ENCODE results near the gene VAC14. TPM values are rescaled to one million over a fixed set of nuclear protein-coding genes. Genes with fewer than 3 reads are reported as not detected.
"Not testable (repeated sequence)": the region's sequence is repeated elsewhere in the genome, so short reads cannot be mapped to it uniquely, and the experiment has no call there.

Gene VAC14
- total RNA-seq: 10 to 100 TPM; 40.3 to 44.9 TPM

- POLR2A ChIA-PET: interaction anchor here (0.5 to 1.0 kb wide), 3 partner anchors 21 to 920 kb away, joined by 4 to 7 read pairs (median 5); no protein-coding TSS in a partner anchor
- CTCF ChIA-PET: interaction anchor here (0.7 to 1.2 kb wide), 2 partner anchors 11 to 557 kb away, joined by 3 read pairs; no protein-coding TSS in a partner anchor
Measured at GRCh38 chr16:70800781-70801480, at the start of gene VAC14. TSS of gene VAC14 (minus strand) at chr16:70801158. CDS start at chr16:70800900, 258 bp downstream.

DNA sequence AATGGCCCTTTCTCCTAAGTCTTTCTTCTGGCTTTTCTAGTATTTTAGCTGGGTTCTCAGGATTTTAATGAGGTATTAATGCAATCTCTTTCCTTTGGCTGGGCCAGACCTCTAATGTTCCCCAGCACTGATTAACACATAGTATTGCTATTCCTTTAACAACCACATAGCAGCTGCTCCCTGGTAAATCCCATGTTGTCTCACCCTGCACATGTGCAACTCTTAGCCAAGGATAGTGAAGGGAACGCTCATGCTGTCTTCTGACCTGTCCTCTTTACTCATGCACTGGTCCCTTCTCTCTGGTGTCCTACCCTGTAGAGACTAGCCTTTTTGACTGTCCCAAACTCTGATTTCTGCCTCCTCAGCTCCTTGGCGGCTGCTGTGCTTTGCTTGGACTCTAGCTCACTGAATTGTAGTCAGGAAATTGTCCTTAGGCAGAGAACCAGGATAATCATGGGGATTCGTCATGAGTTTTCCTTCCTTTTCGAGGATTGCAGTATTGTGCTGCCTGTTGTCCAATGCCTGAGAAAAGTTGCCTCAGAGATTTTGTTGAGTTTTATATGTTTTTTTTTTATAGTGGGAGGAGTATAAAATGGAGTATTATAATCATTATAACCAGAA is 22.6 kb upstream of the VAC14 start:
- POLR2A ChIA-PET: not testable (repeated sequence)

DNA sequence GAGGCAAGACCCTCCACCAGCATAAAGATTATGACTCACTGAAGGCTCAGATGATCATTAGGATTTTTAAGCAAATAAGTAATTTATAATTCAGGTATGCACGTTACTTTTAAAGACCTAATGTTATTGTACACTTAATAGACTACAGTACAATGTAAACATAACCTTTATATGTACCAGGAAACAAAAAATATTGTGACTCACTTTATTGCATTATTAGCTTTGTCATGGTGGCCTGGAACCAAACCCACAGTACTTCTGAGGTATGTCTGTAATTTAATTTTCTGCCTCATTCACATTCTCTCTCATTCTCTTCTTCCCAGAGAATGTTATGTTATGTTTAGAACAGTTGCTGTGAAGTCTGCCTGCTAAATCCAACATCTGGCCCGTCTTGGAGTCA is 21.8 kb upstream of the VAC14 start:
- CTCF ChIA-PET, POLR2A ChIA-PET: not testable (repeated sequence)

More for the DNA sequence above, 22.6 kb upstream of the VAC14 start:
- CTCF ChIA-PET: not testable (repeated sequence)

DNA sequence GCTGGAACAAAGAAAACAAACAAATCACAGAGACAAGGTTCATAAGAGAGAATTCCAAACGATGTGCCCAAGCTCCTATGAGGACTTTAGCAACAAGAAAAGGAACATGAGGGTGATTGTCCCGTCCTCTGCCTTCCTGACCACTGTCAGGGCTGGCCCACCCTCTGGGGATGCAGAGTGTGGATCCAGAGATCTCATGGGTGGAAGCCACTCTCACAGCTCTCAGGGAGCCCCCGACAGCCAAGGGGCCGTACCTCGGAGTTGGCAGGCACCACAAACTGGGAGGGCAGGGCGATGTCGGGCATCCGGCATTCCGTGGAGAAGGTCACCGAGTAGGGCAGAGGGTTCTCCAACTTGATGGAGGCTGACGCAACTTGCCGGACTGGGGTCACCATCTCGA is 17.1 kb upstream of the VAC14 start:
- POLR2A ChIA-PET, CTCF ChIA-PET: not testable (repeated sequence)

DNA sequence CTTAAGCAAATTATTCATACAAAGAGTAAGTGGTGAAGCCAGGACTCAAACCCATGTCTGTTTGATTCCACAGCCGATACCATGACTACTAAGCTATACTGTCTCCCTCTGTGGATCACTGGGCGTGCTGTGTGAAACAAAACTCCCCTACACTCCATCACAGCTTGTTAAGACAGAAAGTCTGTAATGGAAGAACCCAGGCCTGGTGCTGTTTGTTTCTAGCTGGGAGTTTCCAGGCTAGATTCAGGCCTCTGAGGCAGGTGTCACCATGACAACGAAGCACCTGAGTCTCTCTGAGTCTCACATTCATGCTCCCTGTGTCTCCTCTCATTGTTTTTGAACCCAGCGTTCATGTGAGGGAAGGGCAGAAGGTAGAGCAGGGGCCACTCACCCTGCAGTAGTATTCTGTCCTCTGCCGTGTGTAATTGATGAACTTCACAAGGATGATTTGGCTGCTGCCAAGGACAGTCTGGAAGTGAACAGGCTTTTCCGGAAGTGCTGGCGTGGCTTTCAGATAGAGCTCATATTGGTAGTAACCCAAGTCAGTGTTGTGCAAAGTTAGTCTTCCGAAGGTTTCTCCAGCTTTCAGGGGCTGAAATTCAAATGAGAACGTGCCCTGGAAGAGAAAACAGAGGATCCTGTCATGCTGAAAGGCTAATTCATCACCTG is 8.6 kb upstream of the VAC14 start:
- CTCF ChIA-PET: no interaction called here
- POLR2A ChIA-PET: no interaction called here

GRCh38 chr16:70808371-70808770 is 7.4 kb upstream of the VAC14 start:
- ChIA-PET CTCF (no interaction called here), POLR2A (no interaction called here)

GRCh38 chr16:70805787-70806186 is 4.8 kb upstream of the VAC14 start:
- POLR2A ChIA-PET: no interaction called here
- CTCF ChIA-PET: no interaction called here

GRCh38 chr16:70805380-70805779 is 4.4 kb upstream of the VAC14 start:
- CTCF ChIA-PET: no interaction called here
- POLR2A ChIA-PET: no interaction called here

- CTCF ChIA-PET: no interaction called here
- POLR2A ChIA-PET: no interaction called here
Measured at GRCh38 chr16:70804734-70805169, 3.8 kb upstream of the VAC14 start.

DNA sequence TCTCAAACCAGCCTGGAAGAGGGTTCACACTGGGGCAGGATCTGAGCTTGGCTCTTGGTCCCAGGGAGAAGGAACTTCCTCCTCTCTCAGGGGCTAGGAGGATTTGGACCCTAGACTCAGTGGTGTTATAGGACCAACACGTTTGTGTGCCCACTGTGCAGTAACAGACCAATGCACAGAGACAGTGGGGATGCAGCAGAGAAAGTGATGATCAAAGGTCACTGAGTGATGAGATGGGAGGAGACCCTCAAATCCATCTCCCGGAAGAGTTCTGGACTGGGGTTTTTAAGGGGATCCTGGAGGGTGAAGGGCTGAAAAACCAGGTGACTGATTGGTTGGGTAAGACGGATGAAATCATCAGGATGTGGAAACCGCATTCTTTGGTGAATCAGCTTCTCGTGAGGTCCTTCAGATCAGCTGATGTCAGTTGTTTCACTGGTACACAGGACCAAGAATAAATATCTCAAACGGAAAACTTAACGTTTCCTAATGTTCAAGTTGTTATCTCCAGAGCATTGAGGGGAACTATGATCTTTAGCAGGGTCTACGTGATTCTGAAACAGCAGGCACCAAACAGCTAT is 3.3 kb upstream of the VAC14 start:
- CTCF ChIA-PET: no interaction called here
- POLR2A ChIA-PET: no interaction called here

DNA sequence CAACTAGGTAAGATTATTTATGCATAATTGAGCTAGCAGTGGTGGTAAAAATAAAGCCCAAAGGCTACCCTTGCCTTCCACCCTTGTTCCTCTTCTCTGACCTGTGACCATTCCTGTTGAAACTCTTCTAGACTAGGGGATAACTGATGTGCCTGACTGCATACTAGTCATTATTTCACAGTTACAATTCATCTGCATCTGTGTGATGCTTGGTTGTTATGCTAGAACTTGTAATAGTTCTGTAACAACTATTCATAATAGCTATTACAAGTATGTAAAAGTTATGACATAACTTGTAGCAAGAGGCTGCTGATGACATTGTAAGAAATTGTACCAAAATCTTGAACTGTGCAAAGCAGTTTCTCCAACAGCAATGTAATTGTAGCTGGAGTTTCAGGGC is 2.4 kb upstream of the VAC14 start:
- CTCF ChIA-PET: no interaction called here
- POLR2A ChIA-PET: no interaction called here

DNA sequence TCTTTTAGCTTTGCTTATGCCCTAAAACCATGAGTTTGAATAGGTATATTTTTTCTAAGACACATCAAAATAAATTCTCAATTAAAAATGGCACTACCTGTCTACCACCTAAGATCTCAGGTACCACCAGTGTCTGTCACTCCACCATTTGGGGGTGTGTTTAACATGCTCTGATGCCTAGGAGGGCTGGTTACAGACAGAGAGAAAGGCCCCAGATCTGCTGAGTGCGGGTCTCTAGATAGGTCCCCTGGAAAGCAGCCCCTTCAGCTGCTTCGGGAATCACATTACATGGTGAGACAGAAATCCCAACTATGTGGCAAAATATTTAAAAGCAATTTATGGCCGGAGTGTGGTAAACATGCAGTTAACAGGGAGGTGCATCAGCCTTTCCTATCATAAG is 653 bp upstream of the VAC14 start:
- CTCF ChIA-PET: interaction anchor here (0.7 to 1.2 kb wide), 2 partner anchors 11 to 556 kb away, joined by 3 read pairs; no protein-coding TSS in a partner anchor
- POLR2A ChIA-PET: interaction anchor here (0.5 to 1.0 kb wide), 3 partner anchors 22 to 919 kb away, joined by 4 to 7 read pairs (median 5); no protein-coding TSS in a partner anchor

DNA sequence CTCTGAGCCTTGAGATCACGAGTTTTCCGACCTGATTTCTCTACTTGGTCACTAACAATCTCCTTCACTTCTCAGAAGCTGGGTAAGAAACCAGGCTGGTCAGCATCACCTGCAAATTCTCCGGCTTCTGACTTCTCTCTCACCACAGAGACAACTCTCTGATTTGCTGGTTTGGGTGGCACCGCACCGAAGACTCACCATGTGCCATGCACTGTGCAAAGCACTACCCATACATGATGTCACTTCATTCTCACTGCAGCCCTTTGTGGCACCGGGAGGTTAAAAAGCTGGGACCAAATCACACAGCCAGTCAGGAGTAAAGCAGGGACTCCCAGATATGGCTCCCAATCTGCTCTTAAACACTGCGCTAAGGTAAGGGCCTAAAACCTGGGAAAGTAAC is 647 bp downstream of the VAC14 start:
- CTCF ChIA-PET: interaction anchor here (0.5 kb wide), 1 partner anchor 874 kb away, joined by 3 read pairs; no protein-coding TSS in a partner anchor

DNA sequence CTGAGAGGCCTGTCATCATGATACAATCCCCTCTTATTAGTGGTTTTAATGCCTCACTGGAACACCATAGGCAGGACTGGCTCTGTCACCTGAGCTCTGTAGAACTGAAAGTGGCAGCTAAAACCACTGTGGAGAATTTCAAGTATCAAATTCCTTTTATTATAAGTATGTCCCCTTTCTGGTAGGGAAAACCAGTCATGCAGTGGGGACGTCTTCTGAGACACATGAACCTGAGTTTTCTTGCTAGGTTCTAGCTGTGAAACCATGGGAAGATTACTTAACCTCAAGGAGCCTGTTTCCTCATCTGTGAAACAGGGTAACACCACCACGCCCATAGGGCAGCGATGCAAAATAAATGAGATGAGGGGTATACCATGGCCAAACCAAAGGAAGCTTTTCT is 4.7 kb downstream of the VAC14 start:
- CTCF ChIA-PET: no interaction called here
- POLR2A ChIA-PET: no interaction called here

More for the DNA sequence above, 647 bp downstream of the VAC14 start:
- POLR2A ChIA-PET: no interaction called here

GRCh38 chr16:70795296-70795912 is 5.6 kb downstream of the VAC14 start:
- CTCF ChIA-PET: no interaction called here

DNA sequence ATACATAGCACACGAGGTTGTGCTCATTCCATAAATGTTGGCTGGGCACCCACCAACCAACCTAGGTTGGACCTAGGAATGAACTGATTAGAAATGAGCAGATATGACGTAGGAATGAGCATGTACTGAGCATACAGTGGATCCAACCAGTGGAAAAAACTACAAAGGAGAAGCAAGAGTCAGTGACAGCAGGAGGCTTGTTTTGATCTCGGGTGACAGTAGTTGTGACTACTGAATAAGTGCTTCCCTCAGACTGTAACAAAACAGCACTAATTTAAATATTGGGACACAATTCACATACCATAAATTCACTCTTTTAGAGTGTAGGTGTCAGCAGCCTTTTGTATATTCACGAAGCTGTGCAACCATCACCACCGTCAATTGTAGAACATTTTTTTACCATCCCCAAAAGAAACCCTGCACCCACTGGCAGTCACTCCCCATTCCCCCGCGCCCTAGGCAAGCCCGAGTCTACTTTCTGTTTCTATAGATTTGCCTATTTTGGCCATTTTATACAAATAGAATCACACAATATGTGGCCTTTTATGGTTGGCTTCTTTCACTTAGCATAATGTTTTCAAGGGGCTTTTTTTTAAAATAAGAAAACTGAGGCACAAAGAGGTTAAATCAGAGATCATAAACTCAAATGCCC is 7.0 kb downstream of the VAC14 start:
- POLR2A ChIA-PET: no interaction called here
- CTCF ChIA-PET: no interaction called here

More at GRCh38 chr16:70795296-70795912, 5.6 kb downstream of the VAC14 start:
- POLR2A ChIA-PET: no interaction called here

GRCh38 chr16:70790815-70791214 is 10.1 kb downstream of the VAC14 start:
- ChIA-PET CTCF (interaction anchor here (1.5 kb wide), 1 partner anchor 10 kb away, joined by 3 read pairs; the partner anchor contains the start of gene VAC14), POLR2A (no interaction called here)

- ChIA-PET CTCF (interaction anchor here (1.5 kb wide), 1 partner anchor 11 kb away, joined by 3 read pairs; the partner anchor contains the start of gene VAC14), POLR2A (no interaction called here)
Measured at GRCh38 chr16:70789595-70790447, 11.1 kb downstream of the VAC14 start.
